ENCODE data around the gene WNT7B.

Gene WNT7B

DNA sequence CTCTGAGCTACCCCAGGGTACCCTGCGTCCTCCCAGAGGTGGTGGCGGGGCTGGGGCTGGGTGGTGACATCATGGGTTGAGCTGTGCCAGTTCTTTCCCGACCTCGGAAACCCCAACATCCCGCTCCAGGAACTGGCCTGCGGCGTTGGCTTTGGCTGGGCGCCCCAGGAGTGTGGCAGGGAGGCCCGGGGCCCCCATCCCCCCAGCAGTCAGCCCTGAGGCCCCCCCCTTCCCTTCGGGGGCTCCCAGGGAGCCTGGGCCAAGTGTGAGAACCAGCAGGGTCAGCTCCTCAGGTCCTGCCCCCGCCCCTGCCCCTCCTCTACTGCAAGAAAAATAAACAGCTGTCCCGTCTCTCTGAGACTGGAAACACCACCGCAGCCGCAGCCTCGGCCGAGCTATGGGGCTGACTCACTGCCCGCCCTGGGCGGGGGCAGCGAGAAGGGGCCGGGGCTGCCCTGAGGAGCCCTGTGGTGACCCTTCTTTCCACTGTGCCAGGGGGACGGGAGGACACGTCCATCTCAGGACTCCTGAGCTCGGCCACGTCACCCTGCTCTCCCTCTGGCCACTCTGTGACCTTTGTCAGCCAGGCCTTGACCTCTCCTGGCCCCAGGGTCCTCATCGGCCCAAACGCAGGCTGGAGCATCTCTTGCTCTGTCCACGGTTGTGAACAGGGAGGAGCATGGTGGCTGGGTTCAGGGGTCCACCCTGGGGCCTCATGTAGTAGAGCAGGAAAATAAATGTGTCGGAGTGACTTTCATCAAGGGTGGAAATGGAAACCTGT is 73.4 kb downstream of the WNT7B start:
- no peak for DNase-seq

DNA sequence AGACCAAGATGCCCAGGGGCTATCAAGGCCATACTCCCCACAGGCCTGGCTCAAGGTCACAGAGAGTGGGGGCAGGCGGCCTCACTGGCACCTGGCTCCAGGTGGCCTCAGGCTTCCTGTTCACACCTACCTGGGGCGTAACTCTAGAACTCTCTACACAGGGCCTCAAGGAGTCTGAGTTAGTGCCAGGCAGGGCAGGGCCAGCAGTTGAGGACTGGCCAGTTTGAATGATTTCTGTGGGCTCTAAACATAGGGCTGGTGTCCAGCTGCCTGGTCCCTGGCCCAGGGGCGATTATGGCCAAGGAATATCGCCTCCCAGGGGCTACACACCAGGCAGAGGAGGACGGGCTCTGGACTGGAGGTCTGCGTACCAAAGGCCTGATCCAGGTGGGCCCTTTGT is 79.2 kb downstream of the WNT7B start:
- DNase-seq = no peak

- DNase-seq = no peak
Measured at GRCh38 chr22:45896964-45897538, 79.9 kb downstream of the WNT7B start.

DNA sequence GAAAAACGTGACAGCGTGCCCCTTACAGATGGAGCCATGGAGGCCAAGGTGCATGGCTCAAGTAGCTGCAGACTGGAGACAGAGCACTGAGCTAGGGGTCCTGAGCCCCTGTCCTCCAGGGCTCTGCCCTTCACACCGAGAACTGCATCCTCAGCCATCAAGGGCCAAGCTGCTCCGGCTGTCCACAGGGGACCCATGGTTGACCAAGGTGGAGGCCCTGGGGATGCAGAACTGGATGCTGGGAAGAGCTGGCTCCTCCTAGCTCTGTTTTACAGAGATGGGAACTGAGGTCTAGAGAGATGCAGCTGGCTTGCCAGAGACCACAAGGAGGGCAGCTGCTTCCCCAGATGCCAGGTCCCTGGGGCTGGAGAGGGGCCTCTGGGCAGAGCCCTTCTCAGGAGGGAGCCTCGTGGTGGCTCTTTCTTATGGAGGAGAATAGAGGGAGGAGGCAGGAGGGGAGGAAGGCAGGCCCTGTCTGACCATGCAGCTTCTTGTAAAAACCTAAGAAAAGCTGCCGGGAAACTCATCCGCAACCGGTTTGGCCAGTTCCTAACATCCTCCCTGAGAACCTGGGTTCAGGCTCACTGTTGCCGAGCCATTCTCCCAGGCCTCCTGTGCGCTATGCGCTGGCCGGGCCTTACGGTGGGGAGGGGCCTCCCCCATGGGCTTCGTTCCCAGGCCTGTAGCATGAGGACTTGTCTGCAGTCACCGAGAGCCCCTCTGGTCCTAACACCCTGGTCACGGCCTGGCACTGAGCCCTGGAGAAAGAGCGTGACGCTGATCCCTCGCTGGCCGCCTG is 80.6 kb downstream of the WNT7B start:
- DNase-seq = no peak

GRCh38 chr22:45895436-45896152 is 81.4 kb downstream of the WNT7B start:
- DNase-seq = no peak

DNA sequence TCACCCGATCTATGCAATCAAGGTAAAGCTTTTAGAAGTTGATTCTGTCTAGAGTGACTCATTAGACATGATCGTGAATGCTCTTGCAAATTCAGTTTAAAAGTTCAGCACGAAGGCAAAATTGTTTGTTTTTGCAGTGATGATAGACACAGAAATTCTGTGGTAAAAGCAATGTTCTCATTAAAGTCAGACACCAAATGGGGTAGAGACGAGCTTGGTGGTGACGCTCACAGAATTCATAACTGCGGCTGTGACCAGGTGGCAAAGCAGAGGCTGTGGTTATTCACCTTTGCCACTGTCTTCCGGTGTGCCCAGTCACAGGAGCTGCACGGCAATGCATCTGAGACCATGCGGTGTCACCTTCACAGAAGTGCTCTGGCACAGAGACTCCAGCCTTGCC is 83.4 kb downstream of the WNT7B start:
- no peak for DNase-seq

DNA sequence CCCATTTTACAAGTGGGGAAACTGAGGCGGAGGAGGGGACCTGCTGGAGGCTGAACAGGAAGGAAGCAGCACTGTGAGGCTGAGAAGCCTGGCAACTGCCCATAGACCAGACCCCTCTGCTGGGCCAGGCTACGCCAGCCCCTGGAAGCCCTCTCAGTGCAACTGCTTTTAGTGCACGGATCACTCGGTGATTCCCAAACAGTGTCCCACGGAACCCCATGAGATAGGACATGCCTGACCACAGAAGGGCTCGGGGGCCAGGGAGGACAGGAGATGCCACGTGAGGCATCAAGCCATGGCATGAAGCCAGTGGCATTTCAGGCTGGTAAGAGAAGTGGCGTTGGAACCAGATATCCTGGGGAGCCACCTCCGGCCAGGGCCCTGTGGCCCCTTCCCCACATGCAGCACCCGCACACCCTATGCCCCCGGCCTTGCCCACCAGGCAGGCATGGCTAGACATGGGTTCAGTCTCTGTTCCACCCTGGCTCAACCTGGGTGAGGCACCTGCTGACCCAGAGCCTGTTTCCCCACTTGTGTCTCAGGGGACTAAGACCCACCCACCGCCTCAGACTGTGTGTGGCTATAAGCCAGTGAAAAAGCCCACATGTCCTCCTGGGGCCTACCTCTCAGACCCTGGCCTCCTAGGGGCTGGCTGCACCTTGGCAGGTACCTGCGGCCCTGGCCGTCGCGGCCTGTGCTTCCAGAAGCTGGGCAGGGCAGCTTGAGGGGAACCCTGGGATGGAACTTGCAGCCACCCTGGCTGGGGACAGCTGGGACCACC is 84.1 kb downstream of the WNT7B start:
- no peak for DNase-seq

DNA sequence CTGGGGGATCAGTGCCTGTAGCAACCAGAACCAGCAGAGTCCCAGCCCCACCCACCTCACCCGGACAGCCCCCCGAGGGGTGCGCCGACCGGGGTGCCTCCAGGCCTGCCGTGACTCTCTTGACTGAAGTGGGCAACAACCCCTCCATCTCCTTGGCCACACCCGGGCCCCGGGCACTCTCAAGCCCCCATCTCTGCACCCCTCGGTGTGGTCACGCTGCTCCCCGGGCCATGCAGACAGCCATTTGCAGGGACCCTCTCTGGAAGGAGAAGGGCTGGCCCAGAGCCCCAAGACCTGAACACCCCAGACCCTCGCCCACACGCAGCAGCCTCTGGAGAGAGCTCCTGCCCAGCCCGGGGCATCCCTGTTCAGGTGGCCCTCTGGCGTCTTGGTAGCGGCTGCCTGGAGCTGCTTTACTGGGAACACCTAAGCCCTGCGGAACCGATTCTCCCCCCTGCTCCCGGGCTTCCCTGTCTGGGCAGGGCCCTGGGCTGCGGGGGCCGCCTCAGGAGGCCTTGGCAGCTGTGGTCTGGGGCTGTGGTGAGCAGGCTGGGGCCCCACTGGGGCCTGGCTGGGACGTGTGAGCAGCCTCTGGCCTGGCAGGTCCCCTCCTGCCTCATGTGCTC is 84.9 kb downstream of the WNT7B start:
- no peak for DNase-seq

DNA sequence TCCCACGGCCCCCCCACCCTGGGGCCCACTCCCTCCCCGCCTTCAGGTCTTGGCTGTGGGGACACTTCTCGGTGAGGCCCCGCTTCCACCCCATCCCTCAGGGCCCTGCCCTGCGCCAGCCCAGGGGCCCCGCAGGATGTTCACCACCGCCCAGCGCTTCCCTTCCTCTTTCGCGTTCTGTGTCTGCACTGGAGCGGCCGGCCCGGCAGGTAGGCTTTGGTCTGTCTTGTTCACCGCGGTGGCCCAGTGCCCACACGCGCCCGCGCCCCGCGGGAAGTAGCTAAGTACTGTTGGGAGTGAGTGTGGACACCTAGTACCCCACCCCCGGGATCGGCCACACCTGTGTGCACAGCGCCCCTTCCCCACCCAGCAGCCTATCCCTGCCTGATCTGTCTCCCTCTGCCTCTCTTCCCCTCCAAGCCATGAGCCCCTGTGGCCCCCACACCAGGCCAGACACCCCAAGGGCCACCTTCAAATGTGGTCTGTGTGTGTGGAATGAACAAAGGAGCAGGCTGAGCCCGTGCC is 85.4 kb downstream of the WNT7B start:
- no peak for DNase-seq

- DNase-seq = no peak
Measured at GRCh38 chr22:45891021-45891421, 85.9 kb downstream of the WNT7B start.

- no peak for DNase-seq
Measured at GRCh38 chr22:45890351-45890635, 86.7 kb downstream of the WNT7B start.

- DNase-seq = no peak
Measured at GRCh38 chr22:45889539-45890350, 87.2 kb downstream of the WNT7B start.

- DNase-seq = no peak
Measured at GRCh38 chr22:45889093-45889538, 87.8 kb downstream of the WNT7B start.

GRCh38 chr22:45888221-45889092 is 88.5 kb downstream of the WNT7B start:
- DNase-seq = no peak

DNA sequence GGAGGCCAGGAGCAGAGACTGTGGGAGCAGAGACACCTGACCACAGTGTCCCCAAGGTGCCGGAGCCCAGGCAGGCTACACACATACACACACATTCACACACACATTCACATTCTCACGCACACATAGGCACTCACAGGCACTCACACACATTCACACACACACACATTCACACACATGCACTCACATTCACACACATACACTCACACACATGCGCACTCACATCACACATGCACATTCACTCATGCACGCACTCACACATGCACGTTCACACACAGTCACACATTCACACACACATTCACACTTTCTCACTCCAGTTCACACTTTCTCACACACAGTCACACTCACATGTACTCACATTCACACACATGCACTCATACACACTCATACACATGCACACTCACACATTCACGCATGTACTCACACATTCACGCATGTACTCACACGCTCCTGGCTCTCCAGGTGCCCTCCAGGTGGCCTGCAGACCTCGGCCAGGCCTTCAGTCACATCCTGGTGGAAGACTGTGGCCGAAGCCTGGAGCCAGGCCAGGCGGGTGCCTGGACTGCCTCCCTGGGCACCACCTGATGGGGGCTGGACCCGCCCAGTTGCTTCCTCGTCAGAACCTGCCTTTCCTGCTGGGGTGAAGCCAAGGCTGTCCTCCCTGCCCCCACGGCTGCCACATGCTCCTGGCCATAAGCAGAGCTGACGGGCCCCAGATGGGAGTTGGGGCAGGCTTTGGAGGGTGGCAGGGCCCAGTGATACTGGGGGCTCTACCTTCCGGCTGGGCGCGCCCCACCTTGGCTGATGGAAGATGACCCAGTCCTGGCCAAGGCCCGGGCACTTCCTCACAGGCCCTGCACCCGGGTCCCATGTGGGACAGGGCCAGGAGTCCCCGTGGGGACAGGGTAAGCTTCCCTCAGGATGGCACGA is 89.5 kb downstream of the WNT7B start:
- DNase-seq = peak; percentile 70

- DNase-seq = no peak
Measured at GRCh38 chr22:45886540-45886939, 90.4 kb downstream of the WNT7B start.

GRCh38 chr22:45885941-45886395 is 91.0 kb downstream of the WNT7B start:
- DNase-seq = no peak

GRCh38 chr22:45885171-45885840 is 91.7 kb downstream of the WNT7B start:
- DNase-seq = no peak

Data from NCI-H2029 (cell line).